Limb (tissue), 2 donors: ENCODE measurements around the gene CYB561.
A peak's percentile ranks its signal among the peaks of the same experiment; 100 is the strongest.

Experiments
- DNase-seq, 2 donors: peaks; one replicate each; pipeline ENCODE4 v3.0.0-alpha.2; 2016; ENCODE audit errors: extremely low spot score in 2 of 2

Gene CYB561

GRCh38 chr17:63412234-63412633, 33.9 kb downstream of the CYB561 start:
- no peak for DNase-seq

DNA sequence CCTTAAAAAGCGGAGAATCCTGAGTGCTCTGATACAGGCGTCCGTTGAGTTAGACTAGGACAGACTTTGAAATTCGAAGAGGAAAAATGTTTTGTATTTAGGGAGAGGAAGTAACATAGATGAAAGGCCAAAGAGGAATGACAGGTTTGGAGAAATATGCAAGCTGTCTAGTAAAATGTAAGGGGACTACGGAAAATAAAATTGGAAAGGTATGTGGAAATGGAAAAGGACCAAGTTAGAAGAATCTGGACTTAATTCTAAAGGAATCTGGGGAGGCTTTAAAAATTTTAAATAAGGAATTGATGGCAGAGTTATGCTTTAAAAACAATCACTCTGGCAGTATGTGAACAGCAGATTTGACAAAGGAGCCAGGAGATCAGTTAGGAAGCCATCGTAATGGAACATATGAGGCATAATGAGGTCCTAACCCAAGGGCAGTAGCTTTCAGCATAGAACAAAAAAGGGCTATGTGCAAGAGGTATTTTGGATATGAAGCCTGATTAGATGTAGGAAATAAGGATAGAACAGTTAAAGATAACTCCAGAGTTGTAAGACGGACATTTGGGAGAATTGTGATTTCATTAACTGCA, 38.3 kb downstream of the CYB561 start:
- no peak for DNase-seq

DNA sequence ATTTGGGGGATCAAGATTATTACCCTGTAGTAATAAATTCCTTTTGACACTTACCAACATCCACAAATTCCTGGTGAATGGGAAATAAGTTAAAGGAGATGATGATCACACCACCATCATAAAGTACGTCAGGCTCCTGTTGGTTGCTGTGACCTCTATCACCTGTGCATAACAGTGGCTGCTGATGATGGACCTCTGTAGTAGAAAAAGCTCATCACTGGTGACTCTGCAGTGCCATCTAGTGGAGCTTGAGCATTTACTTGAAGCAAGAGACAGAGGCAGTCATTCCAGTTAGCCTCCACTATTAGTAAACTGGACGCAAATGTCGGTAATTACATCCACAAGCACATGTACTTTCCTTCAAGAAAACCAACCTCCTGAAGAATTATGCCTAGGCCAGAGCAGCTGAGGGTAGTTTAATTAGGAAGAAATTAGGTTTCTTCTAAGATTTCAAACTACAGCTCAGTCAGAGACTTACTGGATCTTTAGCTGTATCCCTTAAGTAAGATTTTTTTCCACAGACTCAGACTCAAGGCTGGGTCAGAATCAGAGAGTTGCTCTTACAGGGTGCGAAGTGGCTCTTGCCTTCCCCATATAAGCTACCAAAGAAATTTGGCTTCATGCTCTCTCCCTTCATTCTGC, 39.3 kb downstream of the CYB561 start:
- peak; percentile 79 to 81 for DNase-seq

- peak in 1 of 2 donors; percentile 73 for DNase-seq
These were observed 40.3 kb downstream of the CYB561 start for GRCh38 chr17:63405741-63406261.

DNA sequence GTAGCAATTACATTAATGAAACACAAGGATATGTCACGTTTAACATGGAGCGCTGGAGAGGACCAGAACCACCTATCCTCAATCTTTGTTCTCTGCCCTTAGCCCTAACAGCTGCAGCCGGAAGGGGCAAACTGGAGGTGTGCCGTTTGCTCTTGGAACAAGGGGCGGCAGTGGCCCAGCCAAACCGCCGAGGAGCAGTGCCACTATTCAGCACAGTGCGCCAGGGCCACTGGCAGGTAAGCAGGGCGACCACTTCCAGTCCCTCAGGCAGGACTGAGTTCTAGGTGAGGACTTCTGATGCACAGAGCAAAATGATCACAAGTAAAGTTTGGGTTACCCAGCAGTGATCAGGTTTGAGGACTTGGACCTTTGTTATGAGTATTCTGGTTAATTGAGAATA, 41.1 kb downstream of the CYB561 start:
- DNase-seq, result no peak

GRCh38 chr17:63402431-63403212, 43.5 kb downstream of the CYB561 start:
- peak in 1 of 2 donors; percentile 58 for DNase-seq

- peak; percentile 60 to 91 for DNase-seq
These were observed 46.2 kb downstream of the CYB561 start for GRCh38 chr17:63399856-63400255.

GRCh38 chr17:63399316-63399715, 46.8 kb downstream of the CYB561 start:
- DNase-seq, result peak in 1 of 2 donors; percentile 67

DNA sequence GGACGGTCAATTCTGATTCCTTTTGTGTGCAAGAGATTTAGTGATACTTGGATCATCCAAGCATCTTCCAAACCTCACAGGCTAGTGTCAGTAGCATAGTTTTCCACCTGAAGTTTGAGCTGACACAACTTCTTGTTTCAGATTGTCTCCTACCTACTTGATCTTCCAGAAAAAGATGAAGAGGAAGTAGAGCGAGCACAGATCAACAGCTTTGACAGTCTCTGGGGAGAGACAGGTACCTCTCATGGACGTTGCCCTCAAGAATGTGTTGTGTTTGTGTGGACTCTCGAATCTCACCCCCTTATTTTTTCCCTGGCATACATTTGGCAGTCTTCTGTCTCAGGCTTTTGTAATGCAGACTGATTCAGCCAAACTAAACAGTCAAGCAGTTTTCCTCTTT, 47.4 kb downstream of the CYB561 start:
- DNase-seq, result no peak

GRCh38 chr17:63395075-63395805, 50.9 kb downstream of the CYB561 start:
- DNase-seq, result no peak

GRCh38 chr17:63390090-63390489, 56.0 kb downstream of the CYB561 start:
- DNase-seq, result no peak

- DNase-seq, result no peak
These were observed 58.3 kb downstream of the CYB561 start for GRCh38 chr17:63387656-63388340.

DNA sequence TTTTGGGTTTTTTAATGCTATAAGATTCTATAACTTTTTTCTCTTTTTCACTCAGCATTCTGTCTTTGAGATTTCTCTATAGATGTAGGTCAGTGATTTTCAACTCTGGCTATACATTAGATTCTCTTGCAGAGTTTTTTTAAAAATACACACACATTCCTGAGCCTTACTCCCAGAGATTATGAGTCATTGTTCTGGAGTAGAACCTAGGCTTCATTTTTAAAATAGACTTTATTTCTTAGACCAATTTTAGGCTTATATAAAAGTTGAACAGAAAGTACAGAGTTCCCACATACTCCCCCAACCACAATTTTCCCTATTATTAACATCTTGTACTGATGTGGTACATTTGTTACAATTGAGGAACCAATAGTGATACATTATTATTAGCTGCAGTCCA, 63.3 kb downstream of the CYB561 start:
- DNase-seq, result no peak
